Fibroblast of the aortic adventitia (primary cell): Measurements from ENCODE around the gene ACKR3. TPM values are rescaled to one million over a fixed set of nuclear protein-coding genes. Genes with fewer than 3 reads are reported as not detected.

ENCODE experiments used
- DNase-seq: peaks from one replicate; pipeline ENCODE4 v3.0.0-alpha.2; 2010; ENCODE audit warnings: low read depth
- H3K4me3 ChIP-seq: 2 replicates; pipeline ENCODE4 v1.5.1; 2011; ENCODE audit warnings: low read depth, mild to moderate bottlenecking, control low read depth, low read length, moderate library complexity
- CTCF ChIP-seq: IDR thresholded peaks from 2 replicates; pipeline ENCODE4 v1.5.1; 2011; ENCODE audit warnings: mild to moderate bottlenecking, low read length, control low read depth, inconsistent platforms; ENCODE audit not compliant: insufficient read depth
- total RNA-seq: library from RNA; depleted of rRNA; stranded (reverse); fragments of >200 nt; gene quantifications from 2 replicates; pipeline ENCODE4 v1.2.3, GENCODE V29; 2012; ENCODE audit warnings: low replicate concordance

Gene ACKR3
- total RNA-seq, 1 donor: 0.72 TPM

- no peak for TF ChIP-seq CTCF
- no peak for DNase-seq
- no peak overlapping the region for H3K4me3 ChIP-seq
These were observed 3.0 kb upstream of the ACKR3 start for GRCh38 chr2:236566596-236566995.

GRCh38 chr2:236568068-236568921 lies 1.3 kb upstream of the ACKR3 start:
- no peak for DNase-seq
- H3K4me3 ChIP-seq: peak overlapping the region; percentile 50
- no peak for TF ChIP-seq CTCF

DNA sequence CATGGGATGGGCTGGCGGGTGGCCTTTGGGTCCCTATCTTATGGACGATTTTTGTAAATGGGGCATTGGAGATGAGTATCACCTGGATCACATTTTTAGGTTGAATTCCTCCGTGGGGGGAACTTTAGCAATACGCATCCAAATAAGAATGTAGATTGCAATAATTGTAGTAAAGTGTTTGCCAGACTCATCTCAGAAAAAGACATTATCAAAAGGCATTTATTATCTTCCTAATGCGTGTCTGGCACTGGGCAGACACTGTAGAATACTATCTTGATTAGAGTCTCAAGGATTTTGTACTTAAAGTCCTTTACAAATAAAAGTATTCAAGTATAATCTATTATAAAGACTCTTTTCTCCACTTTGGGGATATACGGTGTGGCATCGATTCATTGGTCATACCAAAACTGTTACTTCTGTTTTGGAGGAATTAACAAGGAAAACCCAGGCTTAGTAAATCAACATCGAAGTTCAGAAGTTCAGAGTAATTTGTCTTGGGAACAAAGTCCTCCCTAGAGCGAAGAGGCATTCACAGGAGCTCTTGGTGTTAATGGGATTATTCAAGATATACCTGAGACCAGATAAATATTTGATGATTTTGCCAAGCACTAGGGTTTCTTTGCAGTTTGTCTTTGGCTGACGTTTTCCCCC lies 578 bp upstream of the ACKR3 start:
- H3K4me3 ChIP-seq: peak overlapping the region; percentile 50
- DNase-seq: no peak
- TF ChIP-seq CTCF: no peak

GRCh38 chr2:236570081-236570868 lies 650 bp downstream of the ACKR3 start:
- no peak for DNase-seq
- TF ChIP-seq CTCF: no peak

GRCh38 chr2:236571145-236571544 lies 1.5 kb downstream of the ACKR3 start:
- peak overlapping the region; percentile 67 for H3K4me3 ChIP-seq
- no peak for DNase-seq

More at GRCh38 chr2:236570081-236570868, 650 bp downstream of the ACKR3 start:
- peak overlapping the region; percentile 67 for H3K4me3 ChIP-seq

More at GRCh38 chr2:236571145-236571544, 1.5 kb downstream of the ACKR3 start:
- no peak for TF ChIP-seq CTCF
